Hepatocyte (in vitro differentiated cells): ENCODE data around the gene SF3B4.

Experiments
- EZH2 ChIP-seq: fragments of 200-600 bp; sonication (generic); IDR thresholded peaks from 2 replicates; pipeline ENCODE4 v1.6.1; 2016; ENCODE audit warnings: antibody characterized with exemption, mild to moderate bottlenecking, borderline replicate concordance
- EZH2phosphoT487 ChIP-seq: fragments of 200-600 bp; sonication (generic); IDR thresholded peaks from one replicate; pipeline ENCODE4 v1.6.1; 2018; ENCODE audit warnings: antibody characterized with exemption, mild to moderate bottlenecking, low read depth, moderate library complexity; ENCODE audit not compliant: unreplicated experiment, severe bottlenecking
- TF ChIP-seq, protein P1 (sequence below): fragments of 200-600 bp; sonication (generic); IDR thresholded peaks from 2 replicates; pipeline ENCODE4 v1.5.1; 2016; ENCODE audit warnings: antibody characterized with exemption, mild to moderate bottlenecking; ENCODE audit not compliant: poor library complexity

DNA sequence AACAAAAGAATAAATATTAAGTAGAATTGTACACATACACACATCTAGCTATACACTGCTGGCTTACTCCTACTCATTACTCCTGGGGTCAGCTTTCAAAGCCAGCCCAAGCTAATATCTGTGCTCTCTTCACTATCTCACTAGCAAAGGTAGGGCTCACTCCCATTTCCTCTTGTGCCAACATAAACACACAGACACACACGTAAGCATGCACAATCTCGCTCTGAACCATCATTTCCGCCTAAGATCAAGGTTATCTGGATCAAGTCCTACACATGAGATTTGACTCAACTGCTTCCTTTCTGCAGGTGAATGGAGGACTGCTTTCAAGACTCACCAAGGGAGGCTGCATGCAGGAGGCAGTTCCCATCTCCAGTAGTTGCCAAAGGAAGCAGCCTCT, 37.8 kb upstream of the SF3B4 start:
- TF ChIP-seq, protein P1, sequence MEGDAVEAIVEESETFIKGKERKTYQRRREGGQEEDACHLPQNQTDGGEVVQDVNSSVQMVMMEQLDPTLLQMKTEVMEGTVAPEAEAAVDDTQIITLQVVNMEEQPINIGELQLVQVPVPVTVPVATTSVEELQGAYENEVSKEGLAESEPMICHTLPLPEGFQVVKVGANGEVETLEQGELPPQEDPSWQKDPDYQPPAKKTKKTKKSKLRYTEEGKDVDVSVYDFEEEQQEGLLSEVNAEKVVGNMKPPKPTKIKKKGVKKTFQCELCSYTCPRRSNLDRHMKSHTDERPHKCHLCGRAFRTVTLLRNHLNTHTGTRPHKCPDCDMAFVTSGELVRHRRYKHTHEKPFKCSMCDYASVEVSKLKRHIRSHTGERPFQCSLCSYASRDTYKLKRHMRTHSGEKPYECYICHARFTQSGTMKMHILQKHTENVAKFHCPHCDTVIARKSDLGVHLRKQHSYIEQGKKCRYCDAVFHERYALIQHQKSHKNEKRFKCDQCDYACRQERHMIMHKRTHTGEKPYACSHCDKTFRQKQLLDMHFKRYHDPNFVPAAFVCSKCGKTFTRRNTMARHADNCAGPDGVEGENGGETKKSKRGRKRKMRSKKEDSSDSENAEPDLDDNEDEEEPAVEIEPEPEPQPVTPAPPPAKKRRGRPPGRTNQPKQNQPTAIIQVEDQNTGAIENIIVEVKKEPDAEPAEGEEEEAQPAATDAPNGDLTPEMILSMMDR = no peak
- TF ChIP-seq EZH2 (no peak), EZH2phosphoT487 (no peak)
